ENCODE data around the gene SNTG2. TPM values are rescaled to one million over a fixed set of nuclear protein-coding genes. Genes with fewer than 3 reads are reported as not detected.
A peak's percentile ranks its signal among the peaks of the same experiment; 100 is the strongest.

The SNTG2 gene
- total RNA-seq, 2 donors from 2014 or later, result 2.4 TPM; not detected in 1

DNA sequence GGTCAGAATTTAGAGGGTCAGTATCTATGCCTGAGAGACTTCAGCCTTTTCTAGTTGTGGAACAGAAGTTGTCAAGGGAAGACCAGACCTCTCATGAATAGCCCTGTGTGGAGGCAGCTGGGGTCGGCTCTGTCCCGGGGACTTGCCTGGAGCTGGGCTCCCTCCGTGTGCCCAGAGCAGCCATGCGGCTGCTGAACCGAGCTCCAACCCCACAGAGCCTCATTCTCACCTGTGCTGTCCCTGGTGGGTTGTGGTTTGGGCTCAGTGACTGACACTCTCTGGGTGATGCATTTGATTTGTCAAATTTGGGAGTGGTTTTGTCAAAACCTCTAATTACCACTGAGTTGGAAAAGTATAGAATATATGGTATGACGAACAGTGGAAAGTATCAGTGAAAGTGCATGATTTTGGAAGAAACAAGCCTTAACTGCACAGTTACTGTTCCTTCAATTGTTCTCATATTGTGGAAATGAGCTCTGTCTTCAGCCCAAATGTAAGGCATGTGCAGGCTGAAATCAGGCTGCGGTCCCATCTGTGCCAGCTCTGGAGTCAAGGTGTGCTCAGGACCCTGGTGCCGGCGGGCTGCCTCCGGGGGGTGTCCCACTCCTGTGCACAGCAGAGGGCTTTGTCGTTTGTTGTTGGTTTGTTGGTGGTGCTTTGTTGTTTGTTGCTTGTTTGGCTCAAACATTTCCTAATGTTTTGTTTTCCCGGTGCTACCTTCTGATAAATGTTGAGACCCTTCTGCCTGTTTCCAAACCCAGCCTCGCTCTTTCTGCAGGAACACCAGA is 200.3 kb downstream of the SNTG2 start:
- no peak overlapping the region for H3K4me3 ChIP-seq
- peaks cover 0 to 9% of the 10 kb centered on the region in 2 donors for H3K4me1 ChIP-seq
- TF ChIP-seq, protein P1, sequence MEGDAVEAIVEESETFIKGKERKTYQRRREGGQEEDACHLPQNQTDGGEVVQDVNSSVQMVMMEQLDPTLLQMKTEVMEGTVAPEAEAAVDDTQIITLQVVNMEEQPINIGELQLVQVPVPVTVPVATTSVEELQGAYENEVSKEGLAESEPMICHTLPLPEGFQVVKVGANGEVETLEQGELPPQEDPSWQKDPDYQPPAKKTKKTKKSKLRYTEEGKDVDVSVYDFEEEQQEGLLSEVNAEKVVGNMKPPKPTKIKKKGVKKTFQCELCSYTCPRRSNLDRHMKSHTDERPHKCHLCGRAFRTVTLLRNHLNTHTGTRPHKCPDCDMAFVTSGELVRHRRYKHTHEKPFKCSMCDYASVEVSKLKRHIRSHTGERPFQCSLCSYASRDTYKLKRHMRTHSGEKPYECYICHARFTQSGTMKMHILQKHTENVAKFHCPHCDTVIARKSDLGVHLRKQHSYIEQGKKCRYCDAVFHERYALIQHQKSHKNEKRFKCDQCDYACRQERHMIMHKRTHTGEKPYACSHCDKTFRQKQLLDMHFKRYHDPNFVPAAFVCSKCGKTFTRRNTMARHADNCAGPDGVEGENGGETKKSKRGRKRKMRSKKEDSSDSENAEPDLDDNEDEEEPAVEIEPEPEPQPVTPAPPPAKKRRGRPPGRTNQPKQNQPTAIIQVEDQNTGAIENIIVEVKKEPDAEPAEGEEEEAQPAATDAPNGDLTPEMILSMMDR (IDR thresholded peaks at IDR 0.05), result no peak
- H3K36me3 ChIP-seq, result no peaks in the 10 kb centered on the region
- no peak overlapping the region for H3K27ac ChIP-seq
- no peaks in the 10 kb centered on the region for H3K27me3 ChIP-seq
- no peak for DNase-seq (ENCODE audit: low spot score)
- H3K9me3 ChIP-seq, result no peaks in the 10 kb centered on the region

DNA sequence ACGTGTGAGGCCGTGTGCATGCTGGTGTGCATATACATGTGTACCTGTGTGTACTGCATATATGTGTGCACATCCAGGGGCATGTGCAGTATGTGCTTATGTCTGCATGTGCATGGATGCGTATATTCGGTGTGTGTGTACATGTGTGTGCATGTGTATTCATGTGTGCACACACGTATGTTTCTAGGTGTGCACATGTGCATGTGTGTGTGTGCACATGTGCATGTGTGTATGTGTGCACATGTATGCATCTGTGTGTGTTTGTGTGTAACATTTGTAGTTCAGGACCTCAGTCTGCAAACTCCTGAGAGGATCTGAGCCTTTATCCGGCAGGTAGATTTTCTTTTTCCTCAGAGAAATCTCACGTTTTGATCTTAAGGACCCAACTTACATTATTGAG is 201.7 kb downstream of the SNTG2 start:
- TF ChIP-seq, protein P1 (IDR thresholded peaks at IDR 0.05), result no peak
- no peak overlapping the region for H3K27ac ChIP-seq

DNA sequence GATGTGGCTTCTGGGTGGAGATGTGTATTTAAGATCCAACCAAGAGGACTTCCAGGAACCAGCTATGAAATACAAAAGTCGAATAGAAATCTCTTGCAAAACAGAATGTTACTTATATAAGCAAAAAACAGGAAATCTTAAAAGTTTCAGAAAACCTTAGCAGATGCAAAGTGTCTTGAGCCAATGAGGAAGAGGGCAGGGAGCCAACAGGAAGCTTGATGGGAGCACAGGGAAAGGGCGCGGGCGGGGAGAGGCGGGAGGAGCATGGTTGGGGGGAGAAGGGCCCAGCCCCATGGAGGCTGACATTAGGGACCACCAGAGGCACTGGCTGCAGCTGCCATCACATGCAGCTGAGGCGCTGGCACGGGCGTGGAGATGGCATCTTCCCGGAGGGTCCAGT is 203.3 kb downstream of the SNTG2 start:
- TF ChIP-seq, protein P1 (IDR thresholded peaks at IDR 0.05), result no peak
- Histone ChIP-seq H3K27ac (no peak overlapping the region), H3K4me1 (peaks cover 0 to 9% of the 10 kb centered on the region in 2 donors), H3K36me3 (no peaks in the 10 kb centered on the region), H3K27me3 (no peaks in the 10 kb centered on the region), H3K9me3 (no peaks in the 10 kb centered on the region), H3K4me3 (no peak overlapping the region)
- DNase-seq (ENCODE audit: low spot score), result peak; percentile 61

More for the DNA sequence above, 201.7 kb downstream of the SNTG2 start:
- no peak overlapping the region for H3K4me3 ChIP-seq
- H3K27me3 ChIP-seq, result no peaks in the 10 kb centered on the region
- peaks cover 0 to 9% of the 10 kb centered on the region in 2 donors for H3K4me1 ChIP-seq
- H3K36me3 ChIP-seq, result no peaks in the 10 kb centered on the region
- no peaks in the 10 kb centered on the region for H3K9me3 ChIP-seq
- DNase-seq (ENCODE audit: low spot score), result no peak

DNA sequence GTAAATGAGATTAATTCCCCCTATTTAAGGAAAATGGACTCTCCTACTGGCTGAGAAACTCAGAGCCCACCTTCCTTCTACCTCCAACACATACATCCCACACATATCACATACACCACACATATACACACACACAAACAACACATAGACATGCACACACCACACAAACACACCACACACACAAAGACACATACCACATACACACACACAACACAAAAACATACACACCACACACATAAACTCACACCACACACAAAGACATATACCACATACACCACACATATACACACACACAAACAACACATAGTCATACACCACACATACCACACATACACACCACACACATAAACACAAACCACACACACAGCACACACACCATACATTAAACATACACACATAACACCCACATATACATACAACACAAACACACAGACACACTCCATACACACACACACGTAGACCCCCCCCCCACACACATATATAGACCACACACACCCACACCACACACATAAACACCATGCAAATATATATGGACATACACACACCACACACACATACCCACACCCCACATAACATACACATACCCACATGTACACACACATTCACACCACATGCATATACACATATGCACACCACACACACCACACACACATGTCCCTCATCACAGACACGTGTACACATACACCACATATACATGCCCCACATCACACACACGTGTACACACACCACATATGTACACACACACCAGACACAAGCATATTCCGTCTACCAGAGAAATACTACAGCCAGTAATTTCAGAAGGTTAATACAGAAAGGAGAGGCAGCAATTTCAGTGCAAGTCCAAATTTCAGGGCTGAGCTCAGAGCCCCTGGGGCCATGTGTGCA is 204.3 kb downstream of the SNTG2 start:
- no peaks in the 10 kb centered on the region for H3K9me3 ChIP-seq
- H3K27me3 ChIP-seq, result no peaks in the 10 kb centered on the region
- H3K4me3 ChIP-seq, result no peak overlapping the region
- H3K27ac ChIP-seq, result no peak overlapping the region
- TF ChIP-seq, protein P1 (IDR thresholded peaks at IDR 0.05), result no peak
- DNase-seq (ENCODE audit: low spot score), result no peak
- H3K36me3 ChIP-seq, result no peaks in the 10 kb centered on the region
- peaks cover 0 to 9% of the 10 kb centered on the region in 2 donors for H3K4me1 ChIP-seq

DNA sequence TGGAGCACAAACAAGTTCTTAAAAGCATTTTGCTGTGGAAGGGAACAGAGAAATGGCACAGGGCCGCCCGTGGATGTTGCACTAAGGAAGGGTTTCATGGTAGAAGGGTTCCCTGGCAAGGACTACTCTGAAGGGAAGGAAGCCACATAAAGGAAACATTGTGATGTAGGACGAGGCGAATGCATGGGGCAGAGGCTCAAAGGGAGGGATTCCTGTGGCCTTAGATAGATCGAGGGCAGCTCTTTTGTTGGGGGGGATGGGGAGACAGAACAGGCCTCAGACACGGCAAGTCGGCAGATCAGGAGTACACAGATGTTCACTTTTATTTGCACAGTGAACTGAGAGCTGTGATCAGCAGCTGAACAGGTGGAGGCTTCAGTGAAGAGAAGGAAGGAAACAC is 205.4 kb downstream of the SNTG2 start:
- TF ChIP-seq, protein P1 (IDR thresholded peaks at IDR 0.05), result no peak
- H3K36me3 ChIP-seq, result no peaks in the 10 kb centered on the region
- H3K9me3 ChIP-seq, result no peaks in the 10 kb centered on the region
- DNase-seq (ENCODE audit: low spot score), result no peak
- H3K4me3 ChIP-seq, result no peak overlapping the region
- H3K4me1 ChIP-seq, result peaks cover 0 to 9% of the 10 kb centered on the region in 2 donors
- H3K27ac ChIP-seq, result no peak overlapping the region
- no peaks in the 10 kb centered on the region for H3K27me3 ChIP-seq
